Astrocyte of the cerebellum (primary cell): ENCODE results near the gene ANKRD2.
A peak's percentile ranks its signal among the peaks of the same experiment; 100 is the strongest.

Experiments
- DNase-seq: peaks from one replicate; pipeline ENCODE4 v3.0.0-alpha.2; 2011; ENCODE audit warnings: low read depth
- H3K4me3 ChIP-seq: 2 replicates; pipeline ENCODE4 v1.5.1; 2011; ENCODE audit warnings: mild to moderate bottlenecking, low read depth, low read length, moderate library complexity
- CTCF ChIP-seq: IDR thresholded peaks from 2 replicates; pipeline ENCODE4 v1.5.1; 2012; ENCODE audit warnings: low read length, low read depth, moderate library complexity, mild to moderate bottlenecking; ENCODE audit errors: missing control alignments
- in situ Hi-C: cut with HindIII; loops from 2 replicates; pipeline ENCODE4 v1.10.0; 2017; ENCODE audit warnings: low sequenced_read_pairs

ANKRD2 gene

GRCh38 chr10:97538839-97539238 is 33.7 kb upstream of the ANKRD2 start:
- DNase-seq, result no peak
- no peak overlapping the region for H3K4me3 ChIP-seq
- no peak for TF ChIP-seq CTCF
- in situ Hi-C loops, result no loop called here

- H3K4me3 ChIP-seq, result no peak overlapping the region
- peak; percentile 73 for DNase-seq
- TF ChIP-seq CTCF, result peak; percentile 61
- in situ Hi-C loops, result no loop called here
These were observed 32.9 kb upstream of the ANKRD2 start for GRCh38 chr10:97539523-97540200.

GRCh38 chr10:97540669-97541500 is 31.7 kb upstream of the ANKRD2 start:
- in situ Hi-C loops, result no loop called here
- DNase-seq, result no peak
- TF ChIP-seq CTCF, result no peak
- no peak overlapping the region for H3K4me3 ChIP-seq

- no peak overlapping the region for H3K4me3 ChIP-seq
These were observed 30.2 kb upstream of the ANKRD2 start for GRCh38 chr10:97542169-97543024.

GRCh38 chr10:97543025-97543546 is 29.5 kb upstream of the ANKRD2 start:
- TF ChIP-seq CTCF, result no peak
- no peak overlapping the region for H3K4me3 ChIP-seq
- in situ Hi-C loops, result no loop called here
- DNase-seq, result peak; percentile 88

More at GRCh38 chr10:97542169-97543024, 30.2 kb upstream of the ANKRD2 start:
- no peak for TF ChIP-seq CTCF
- peak; percentile 89 for DNase-seq
- in situ Hi-C loops, result no loop called here
